H9 (cell line): ENCODE measurements around the gene SSTR1. TPM values are rescaled to one million over a fixed set of nuclear protein-coding genes. Genes with fewer than 3 reads are reported as not detected.

Experiments
- DNase-seq: peaks from one replicate; pipeline ENCODE4 v3.0.0-alpha.2; 2017
- H2AFZ ChIP-seq: one replicate; pipeline ENCODE4 v1.6.1; 2013; ENCODE audit warnings: mild to moderate bottlenecking, low read length, control low read depth, moderate library complexity
- H2AK5ac ChIP-seq: 2 replicates; pipeline ENCODE4 v1.6.1; 2013; ENCODE audit warnings: low read length, control low read depth, mixed read lengths; ENCODE audit not compliant: insufficient read length
- H2BK120ac ChIP-seq: one replicate; pipeline ENCODE4 v1.6.1; 2013; ENCODE audit warnings: low read depth, mild to moderate bottlenecking, low read length, control low read depth, inconsistent platforms; ENCODE audit not compliant: poor library complexity, severe bottlenecking
- H2BK12ac ChIP-seq: 2 replicates; pipeline ENCODE4 v1.6.1; 2013; ENCODE audit warnings: low read length, control low read depth, mixed read lengths, low read depth; ENCODE audit not compliant: insufficient read length
- H2BK15ac ChIP-seq: 2 replicates; pipeline ENCODE4 v1.6.1; 2013; ENCODE audit warnings: low read depth, low read length, control low read depth
- H2BK20ac ChIP-seq: one replicate; pipeline ENCODE4 v1.6.1; 2013; ENCODE audit warnings: low read depth, mild to moderate bottlenecking, low read length, control low read depth, inconsistent platforms; ENCODE audit not compliant: poor library complexity, severe bottlenecking
- H2BK5ac ChIP-seq: 2 replicates; pipeline ENCODE4 v1.6.1; 2013; ENCODE audit warnings: low read length, control low read depth, mixed read lengths; ENCODE audit not compliant: insufficient read length
- H3K14ac ChIP-seq: 2 replicates; pipeline ENCODE4 v1.6.1; 2013; ENCODE audit warnings: low read length, control low read depth; ENCODE audit not compliant: insufficient read depth
- H3K18ac ChIP-seq: 2 replicates; pipeline ENCODE4 v1.6.1; 2013; ENCODE audit warnings: low read depth, mild to moderate bottlenecking, mixed read lengths, low read length, control low read depth; ENCODE audit not compliant: insufficient read length
- H3K23ac ChIP-seq: 2 replicates; pipeline ENCODE4 v1.6.1; 2013; ENCODE audit warnings: low read length, control low read depth, mixed read lengths, low read depth; ENCODE audit not compliant: insufficient read length
- H3K23me2 ChIP-seq: 2 replicates; pipeline ENCODE4 v1.6.1; 2013; ENCODE audit warnings: low read depth, mild to moderate bottlenecking, mixed read lengths, low read length, control low read depth; ENCODE audit not compliant: insufficient read length, poor library complexity, severe bottlenecking
- H3K27ac ChIP-seq: 2 replicates; pipeline ENCODE4 v1.5.1; 2013; ENCODE audit warnings: low read length, control low read depth, mixed read lengths, low read depth; ENCODE audit not compliant: insufficient read length
- H3K27me3 ChIP-seq: 2 replicates; pipeline ENCODE4 v1.6.1; 2013; ENCODE audit warnings: low read length, control low read depth, inconsistent platforms; ENCODE audit not compliant: insufficient read depth
- H3K4ac ChIP-seq: 2 replicates; pipeline ENCODE4 v1.6.1; 2013; ENCODE audit warnings: low read depth, mild to moderate bottlenecking, control low read depth, inconsistent platforms, low read length, moderate library complexity
- H3K4me1 ChIP-seq: 2 replicates; pipeline ENCODE4 v1.6.1; 2013; ENCODE audit warnings: low read length, control low read depth, inconsistent platforms; ENCODE audit not compliant: insufficient read depth
- H3K4me2 ChIP-seq: 2 replicates; pipeline ENCODE4 v1.6.1; 2013; ENCODE audit warnings: low read length, control low read depth, mixed read lengths; ENCODE audit not compliant: insufficient read length, insufficient read depth
- H3K56ac ChIP-seq: 2 replicates; pipeline ENCODE4 v1.6.1; 2013; ENCODE audit warnings: low read depth, mild to moderate bottlenecking, mixed read lengths, low read length, control low read depth; ENCODE audit not compliant: insufficient read length
- H3K79me1 ChIP-seq: 2 replicates; pipeline ENCODE4 v1.6.1; 2013; ENCODE audit warnings: low read depth, mild to moderate bottlenecking, moderate library complexity, low read length, control low read depth, inconsistent platforms; ENCODE audit not compliant: insufficient read depth, poor library complexity, severe bottlenecking
- H3K79me2 ChIP-seq: 2 replicates; pipeline ENCODE4 v1.6.1; 2013; ENCODE audit warnings: low read length, control low read depth, inconsistent platforms; ENCODE audit not compliant: insufficient read depth
- H3K9ac ChIP-seq: 2 replicates; pipeline ENCODE4 v1.6.1; 2013; ENCODE audit warnings: low read length, control low read depth, mixed read lengths; ENCODE audit not compliant: insufficient read length; ENCODE audit errors: extremely low read depth
- H3K9me3 ChIP-seq: one replicate; pipeline ENCODE4 v1.6.1; 2013; ENCODE audit warnings: low read depth, low read length, inconsistent platforms; ENCODE audit not compliant: control insufficient read depth
- H3T11ph ChIP-seq: one replicate; pipeline ENCODE4 v1.6.1; 2013; ENCODE audit warnings: mild to moderate bottlenecking, low read length, control low read depth, inconsistent platforms
- H4K20me1 ChIP-seq: one replicate; pipeline ENCODE4 v1.6.1; 2013; ENCODE audit not compliant: control insufficient read depth, insufficient read length, insufficient read depth
- H4K5ac ChIP-seq: 2 replicates; pipeline ENCODE4 v1.6.1; 2013; ENCODE audit warnings: low read depth, mild to moderate bottlenecking, mixed read lengths, low read length, control low read depth; ENCODE audit not compliant: insufficient read length
- H4K8ac ChIP-seq: replicated peaks from 2 replicates; pipeline ENCODE4 v1.6.1; 2013; ENCODE audit warnings: low read length, control low read depth, mixed read lengths, low read depth; ENCODE audit not compliant: insufficient read length
- H4K91ac ChIP-seq: 2 replicates; pipeline ENCODE4 v1.6.1; 2013; ENCODE audit warnings: low read depth, mild to moderate bottlenecking, moderate library complexity, mixed read lengths, low read length, control low read depth; ENCODE audit not compliant: insufficient read length
- H3K27ac Mint-ChIP-seq, 3 experiments: 2 replicates in 2 of 3; 3 replicates in 1 of 3; pipeline ENCODE4 v1.8.0; 2020 to 2021; ENCODE audit warnings: mixed read lengths in 3 of 3, mild to moderate bottlenecking in 1 of 3, moderate library complexity in 1 of 3
- H3K27me3 Mint-ChIP-seq: 2 replicates; pipeline ENCODE4 v1.8.0; 2021; ENCODE audit warnings: low read depth, mild to moderate bottlenecking, moderate library complexity, mixed read lengths
- H3K36me3 Mint-ChIP-seq, 3 experiments: 2 replicates in 2 of 3; 3 replicates in 1 of 3; pipeline ENCODE4 v1.8.0; 2020 to 2021; ENCODE audit warnings: low read depth in 3 of 3, mixed read lengths in 3 of 3; ENCODE audit not compliant: insufficient read depth in 1 of 3
- H3K4me1 Mint-ChIP-seq, 2 experiments: 2 replicates each; pipeline ENCODE4 v1.8.0; 2020; ENCODE audit warnings: mixed read lengths in 2 of 2
- H3K4me3 Mint-ChIP-seq, 2 experiments: 2 replicates in 1 of 2; 3 replicates in 1 of 2; pipeline ENCODE4 v1.8.0; 2020 to 2021; ENCODE audit warnings: mild to moderate bottlenecking in 2 of 2, mixed read lengths in 2 of 2, moderate library complexity in 1 of 2
- H3K9me3 Mint-ChIP-seq, 2 experiments: 2 replicates in 1 of 2; 3 replicates in 1 of 2; pipeline ENCODE4 v1.8.0; 2020; ENCODE audit warnings: mild to moderate bottlenecking in 2 of 2, mixed read lengths in 2 of 2, moderate library complexity in 1 of 2
- whole genome bisulfite sequencing: extraction: QIAGEN DNeasy Blood & Tissue Kit; methylation state at CpG from one replicate; pipeline ENCODE4 v1.1.7; 2013; ENCODE audit warnings: missing lambda C conversion rate, low lambda C conversion rate, mixed read lengths; ENCODE audit not compliant: insufficient read length; ENCODE audit errors: extremely low coverage; 5-methylcytosine and 5-hydroxymethylcytosine counted together
- total RNA-seq: library from RNA; stranded (reverse); gene quantifications from 2 replicates; pipeline ENCODE4 v1.2.1, GENCODE V29; 2021
- TF ChIP-seq, protein P1 (sequence below): fragments of 200-600 bp; sonication (generic); conservative IDR thresholded peaks from 3 replicates; pipeline ENCODE4 v1.8.0; 2021; ENCODE audit warnings: antibody characterized with exemption, mild to moderate bottlenecking

The SSTR1 gene
- total RNA-seq, 1 experiment from 2014 or later: 0.98 TPM

DNA sequence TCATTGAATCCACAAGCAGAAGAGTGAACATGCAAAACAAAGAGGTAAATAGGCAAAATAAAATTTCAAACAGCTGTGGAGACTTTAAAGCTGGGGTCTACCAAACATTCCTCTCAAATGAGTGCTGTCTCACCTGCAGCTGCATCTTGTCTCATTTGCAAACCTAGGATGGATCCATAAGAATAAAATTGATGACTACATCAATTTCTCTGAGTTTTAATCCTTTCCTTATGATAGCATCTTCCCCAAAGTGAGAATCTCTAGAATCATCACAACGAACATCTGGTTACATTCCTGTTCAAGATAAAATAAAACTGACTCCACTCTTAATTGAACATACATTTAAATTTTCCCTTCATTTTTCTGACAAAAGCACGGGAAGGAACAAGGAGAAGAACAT lies 18.2 kb downstream of the SSTR1 start:
- H3K9ac ChIP-seq: no peak overlapping the region
- no peak overlapping the region for H2BK15ac ChIP-seq
- H3K56ac ChIP-seq: no peak overlapping the region
- peaks cover 3% of the 10 kb centered on the region; the same call in 1 of the 2 replicates for H3K4me1 ChIP-seq
- no peaks in the 10 kb centered on the region for H3K9me3 ChIP-seq
- H4K91ac ChIP-seq: no peak overlapping the region
- no peaks in the 10 kb centered on the region for H4K20me1 ChIP-seq
- H2BK12ac ChIP-seq: no peak overlapping the region
- H3K27me3 Mint-ChIP-seq: peaks cover 23% of the 10 kb centered on the region
- H3T11ph ChIP-seq: no peak overlapping the region
- WGBS: no CpG with 5 or more reads among the region's 2 CpGs
- no peak overlapping the region for H3K14ac ChIP-seq
- peaks cover 0 to 4% of the 10 kb centered on the region in 2 experiments; a peak in 1 of 5 replicates for H3K9me3 Mint-ChIP-seq
- no peak overlapping the region for H3K4me3 Mint-ChIP-seq
- no peak overlapping the region for H2BK20ac ChIP-seq
- H3K79me1 ChIP-seq: no peaks in the 10 kb centered on the region
- H3K36me3 Mint-ChIP-seq: peaks cover 0 to 3% (median 0%) of the 10 kb centered on the region in 3 experiments; a peak in 1 of 7 replicates
- H3K23me2 ChIP-seq: no peaks in the 10 kb centered on the region
- no peaks in the 10 kb centered on the region for H3K79me2 ChIP-seq
- H3K4me2 ChIP-seq: no peak overlapping the region
- DNase-seq: no peak
- H3K18ac ChIP-seq: no peak overlapping the region
- H4K8ac ChIP-seq: no peak overlapping the region
- no peak overlapping the region for H2BK120ac ChIP-seq
- H2BK5ac ChIP-seq: no peak overlapping the region
- H3K4ac ChIP-seq: no peak overlapping the region
- no peak overlapping the region for H3K27ac ChIP-seq
- H3K4me1 Mint-ChIP-seq: peaks cover 10 to 15% of the 10 kb centered on the region in 2 experiments
- no peak overlapping the region for H2AK5ac ChIP-seq
- TF ChIP-seq, protein P1, sequence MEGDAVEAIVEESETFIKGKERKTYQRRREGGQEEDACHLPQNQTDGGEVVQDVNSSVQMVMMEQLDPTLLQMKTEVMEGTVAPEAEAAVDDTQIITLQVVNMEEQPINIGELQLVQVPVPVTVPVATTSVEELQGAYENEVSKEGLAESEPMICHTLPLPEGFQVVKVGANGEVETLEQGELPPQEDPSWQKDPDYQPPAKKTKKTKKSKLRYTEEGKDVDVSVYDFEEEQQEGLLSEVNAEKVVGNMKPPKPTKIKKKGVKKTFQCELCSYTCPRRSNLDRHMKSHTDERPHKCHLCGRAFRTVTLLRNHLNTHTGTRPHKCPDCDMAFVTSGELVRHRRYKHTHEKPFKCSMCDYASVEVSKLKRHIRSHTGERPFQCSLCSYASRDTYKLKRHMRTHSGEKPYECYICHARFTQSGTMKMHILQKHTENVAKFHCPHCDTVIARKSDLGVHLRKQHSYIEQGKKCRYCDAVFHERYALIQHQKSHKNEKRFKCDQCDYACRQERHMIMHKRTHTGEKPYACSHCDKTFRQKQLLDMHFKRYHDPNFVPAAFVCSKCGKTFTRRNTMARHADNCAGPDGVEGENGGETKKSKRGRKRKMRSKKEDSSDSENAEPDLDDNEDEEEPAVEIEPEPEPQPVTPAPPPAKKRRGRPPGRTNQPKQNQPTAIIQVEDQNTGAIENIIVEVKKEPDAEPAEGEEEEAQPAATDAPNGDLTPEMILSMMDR: no peak
- no peak overlapping the region for H4K5ac ChIP-seq
- H3K27me3 ChIP-seq: no peaks in the 10 kb centered on the region
- H2AFZ ChIP-seq: no peak overlapping the region
- H3K27ac Mint-ChIP-seq: no peak overlapping the region
- no peak overlapping the region for H3K23ac ChIP-seq
